Measurements from ENCODE around the gene RGS3.

Gene RGS3

DNA sequence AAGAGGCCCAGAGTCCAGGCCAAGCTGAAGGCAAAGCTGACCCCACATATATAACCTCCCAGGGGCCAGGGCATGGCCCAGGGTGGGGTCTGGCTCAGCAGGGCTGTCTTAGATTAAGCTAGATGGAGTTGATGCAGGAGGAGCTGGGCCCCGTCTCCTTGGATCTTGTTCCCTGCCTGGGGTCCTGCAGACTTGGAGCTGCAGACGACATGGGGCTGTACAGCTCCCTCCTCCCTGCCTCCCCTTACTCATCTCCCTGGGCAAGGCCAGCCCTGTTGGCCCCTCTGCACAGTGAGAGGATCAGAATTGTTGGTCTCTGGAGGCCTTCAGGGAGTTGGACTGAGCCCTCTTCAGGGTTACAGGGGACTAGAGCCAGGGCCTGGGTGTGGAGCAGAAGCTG lies 134.9 kb downstream of the RGS3 start:
- no peak for DNase-seq (ENCODE audit: low read depth in 2 of 3, low spot score in 2 of 3)

DNA sequence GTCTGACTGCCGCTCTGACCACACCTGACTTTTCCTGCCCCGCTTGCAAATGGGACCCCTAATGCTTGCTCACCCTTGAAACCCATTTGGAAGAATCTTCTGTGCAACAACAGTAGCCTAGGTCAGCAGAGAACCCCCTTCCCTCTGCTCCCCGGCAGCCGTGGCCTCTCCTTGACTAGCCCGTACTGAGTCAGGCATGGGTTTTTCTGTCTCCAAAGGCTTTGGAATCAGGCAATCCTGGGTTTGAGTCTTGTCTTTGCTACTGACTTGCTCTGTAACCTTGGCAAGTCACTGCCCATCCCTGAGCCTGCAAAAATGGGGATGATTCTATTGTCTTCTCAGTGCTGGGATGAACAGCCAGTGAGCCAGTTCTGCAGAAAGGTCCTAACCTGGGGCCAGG lies 135.4 kb downstream of the RGS3 start:
- DNase-seq (ENCODE audit: low read depth in 2 of 3, low spot score in 2 of 3), result no peak

DNA sequence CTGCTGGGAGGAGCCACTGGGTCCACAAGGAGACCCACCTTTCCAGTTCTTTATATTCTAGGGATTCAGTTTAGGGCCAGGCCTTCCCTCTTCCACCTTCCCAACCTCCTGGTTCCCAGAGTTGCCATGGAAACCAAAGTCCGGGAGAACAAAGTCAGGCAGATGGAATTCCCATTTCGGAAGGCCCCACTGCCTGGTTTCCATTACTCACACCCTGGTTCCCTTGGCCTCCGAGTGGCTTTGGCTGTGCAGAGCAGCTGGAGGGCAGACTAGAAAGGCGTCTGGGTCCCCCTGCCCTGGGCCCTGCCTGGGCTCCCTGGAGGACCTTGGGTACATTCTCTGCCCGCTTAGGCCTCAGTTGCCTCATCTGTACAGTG lies 136.1 kb downstream of the RGS3 start:
- no peak for DNase-seq (ENCODE audit: low read depth in 2 of 3, low spot score in 2 of 3)

DNA sequence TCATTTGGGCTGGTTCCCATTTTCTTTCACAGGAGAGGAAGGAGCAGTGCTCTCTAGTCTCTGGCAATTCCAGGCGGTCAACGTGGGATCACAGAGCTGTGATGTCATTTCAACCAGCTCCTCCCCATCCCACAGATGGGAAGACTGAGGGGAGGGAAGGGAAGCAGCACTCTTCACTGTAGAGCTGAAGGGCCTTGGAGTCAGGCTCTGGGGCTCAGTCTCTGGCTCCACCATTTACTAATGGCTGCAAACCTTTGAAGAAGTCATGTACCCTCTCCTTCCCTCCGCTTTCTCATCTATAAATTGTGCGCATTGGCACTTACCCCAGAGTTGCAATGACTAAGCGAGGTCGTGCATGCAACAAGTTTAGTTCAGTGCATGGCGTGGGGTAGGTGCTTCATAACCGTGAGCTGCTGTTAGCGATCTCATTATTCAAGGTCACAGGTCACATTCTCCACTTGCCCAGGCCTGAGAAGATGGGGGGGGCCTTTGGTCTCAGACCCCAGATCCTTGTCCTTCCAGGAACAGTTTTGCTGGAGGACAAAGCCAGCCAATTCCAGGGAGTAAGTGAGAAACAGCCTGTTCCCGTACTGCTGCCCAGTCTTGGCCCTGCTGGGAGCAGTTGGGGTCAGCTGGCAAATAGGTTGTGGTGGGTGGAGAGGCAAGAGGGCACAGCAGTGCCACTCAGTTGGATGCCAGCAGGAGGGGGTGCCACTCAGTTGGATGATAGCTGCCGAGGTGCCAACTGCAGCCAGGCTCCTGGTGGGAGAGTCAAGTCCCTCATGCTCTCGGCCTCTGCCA lies 136.7 kb downstream of the RGS3 start:
- DNase-seq (ENCODE audit: low read depth in 2 of 3, low spot score in 2 of 3), result no peak

DNA sequence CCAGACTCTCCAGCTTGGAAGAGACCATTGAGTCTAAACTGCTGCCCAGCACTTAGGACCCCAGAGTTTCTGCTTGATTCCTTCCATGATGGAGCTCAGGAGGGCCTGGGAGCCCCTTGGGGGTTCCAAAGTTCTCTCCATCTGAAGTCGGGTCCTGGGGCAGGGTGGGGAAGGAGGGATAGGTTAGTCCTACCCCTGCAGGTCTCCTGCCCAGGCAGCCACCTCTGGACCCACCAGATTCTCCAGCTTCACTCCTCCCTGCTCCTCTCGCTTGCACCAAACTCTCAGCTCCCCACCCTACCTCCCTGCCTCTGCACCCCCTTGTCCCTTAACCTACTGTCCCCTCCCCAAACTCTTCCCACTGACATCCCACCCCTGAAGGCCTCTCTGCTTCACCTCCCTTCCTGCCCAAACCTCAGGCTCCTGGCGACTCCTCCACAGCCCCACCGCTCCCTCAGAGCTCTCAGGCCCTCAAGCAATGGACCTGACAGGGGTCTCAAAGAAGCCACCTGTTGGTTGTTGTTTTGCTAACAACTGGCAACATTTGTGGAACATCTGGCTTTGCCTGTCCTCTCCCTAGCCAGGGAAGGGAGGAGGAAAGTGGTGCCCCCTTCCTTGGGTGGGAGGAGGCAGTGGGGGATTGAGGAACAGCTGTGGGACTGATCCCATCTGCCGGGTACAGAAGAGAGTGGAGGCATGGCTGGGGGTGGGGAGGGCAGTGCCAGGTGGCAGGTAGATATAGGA lies 137.5 kb downstream of the RGS3 start:
- DNase-seq (ENCODE audit: low read depth in 2 of 3, low spot score in 2 of 3), result no peak

DNA sequence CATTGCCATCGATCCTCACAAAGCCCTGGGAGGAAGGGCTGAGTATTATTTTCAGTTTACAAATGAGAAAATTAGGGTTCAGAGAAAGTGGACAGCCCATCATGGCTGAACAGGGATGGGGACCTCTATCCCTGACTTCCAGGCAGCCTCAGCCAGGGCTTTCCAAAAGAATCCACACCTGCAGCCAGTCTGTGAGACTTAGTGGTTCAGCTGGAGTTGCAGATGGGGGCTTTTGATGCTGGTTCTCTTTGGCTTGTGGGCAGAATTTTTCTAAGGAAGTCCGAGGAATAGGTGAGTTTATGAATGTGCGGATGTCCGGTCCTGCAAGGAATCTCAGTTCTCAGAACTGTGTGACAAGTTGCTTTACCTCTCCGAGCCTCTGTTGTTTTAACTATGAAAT lies 138.1 kb downstream of the RGS3 start:
- no peak for DNase-seq (ENCODE audit: low read depth in 2 of 3, low spot score in 2 of 3)

DNA sequence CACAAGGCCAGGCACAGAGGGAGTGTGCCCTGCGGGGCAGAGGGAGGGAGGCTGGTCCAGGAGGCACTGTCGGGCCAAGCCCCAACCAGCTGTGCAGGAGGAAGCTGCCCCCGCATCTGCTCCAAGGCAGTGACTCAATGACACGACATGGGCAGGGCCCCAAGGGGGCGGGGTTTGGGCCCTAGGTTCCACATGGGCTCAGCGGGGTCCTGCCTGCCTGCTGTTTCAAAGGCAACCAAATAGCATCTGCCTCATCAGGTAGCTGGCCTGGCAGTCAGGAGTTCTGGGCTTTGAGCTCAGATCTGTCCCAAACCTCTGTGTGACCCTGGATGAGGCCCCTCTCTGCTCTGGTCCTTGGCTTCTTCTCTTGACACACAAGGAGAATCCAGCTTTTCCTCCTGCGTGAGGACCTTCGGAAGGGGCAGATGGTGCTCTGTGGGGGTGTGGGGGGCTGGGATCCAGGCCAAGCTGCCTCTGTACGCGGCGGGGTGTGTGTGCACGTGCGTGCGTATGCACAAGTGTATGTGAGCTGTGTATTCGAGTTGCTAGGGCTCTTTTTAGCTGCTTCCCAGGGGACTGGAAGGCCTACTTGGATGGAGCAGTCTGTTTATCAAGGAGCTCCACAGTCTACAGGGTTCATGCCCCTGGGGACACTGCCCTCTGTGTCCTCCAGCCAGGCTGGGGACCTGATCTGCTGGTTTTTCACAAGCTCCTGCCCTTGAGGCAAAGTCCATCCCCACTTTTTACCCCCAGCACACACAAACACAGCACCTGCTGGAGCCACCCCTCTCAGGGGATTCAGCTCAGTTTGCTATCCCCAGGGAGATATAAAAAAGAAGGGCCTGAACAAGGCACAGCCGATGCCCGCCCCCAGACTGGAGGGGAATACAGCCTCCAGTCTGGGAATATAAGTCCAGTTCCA lies 138.9 kb downstream of the RGS3 start:
- no peak for DNase-seq (ENCODE audit: low read depth in 2 of 3, low spot score in 2 of 3)

DNA sequence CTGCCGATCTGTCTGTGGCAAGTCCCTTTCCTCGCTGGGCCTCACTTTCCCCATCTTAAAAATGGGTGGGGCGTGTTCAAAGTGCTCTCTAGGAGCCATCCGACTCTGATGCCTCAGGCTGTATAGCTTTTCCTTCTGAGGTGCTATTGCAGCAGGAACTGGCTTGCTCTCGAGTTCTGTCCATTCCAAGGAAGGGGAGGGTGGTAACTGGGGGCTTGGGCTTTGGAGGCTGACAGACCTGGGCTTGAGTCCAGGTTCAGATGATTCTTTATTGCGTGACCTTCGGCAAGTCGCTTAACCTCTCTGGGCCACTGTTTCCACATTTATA lies 139.5 kb downstream of the RGS3 start:
- DNase-seq (ENCODE audit: low read depth in 2 of 3, low spot score in 2 of 3), result no peak

DNA sequence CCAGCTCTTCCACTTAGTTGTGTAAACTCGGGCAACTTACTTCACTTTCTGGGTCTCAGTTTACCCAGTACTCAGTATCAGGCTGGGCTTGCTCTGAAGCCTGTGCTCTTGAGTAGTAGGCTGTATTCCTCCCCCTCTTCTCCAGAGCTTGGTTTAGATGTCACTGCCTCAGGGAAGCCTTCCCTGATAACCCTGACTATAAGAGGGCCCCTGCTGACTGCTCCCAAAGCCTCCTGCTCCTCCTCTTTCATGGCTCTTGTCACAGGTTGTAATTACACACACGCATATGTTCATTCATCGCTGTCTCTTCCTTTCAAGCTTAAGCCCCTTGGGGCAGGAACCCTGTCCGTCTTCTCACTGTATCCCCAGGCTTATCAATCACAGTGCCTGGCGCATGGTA lies 140.2 kb downstream of the RGS3 start:
- no peak for DNase-seq (ENCODE audit: low read depth in 2 of 3, low spot score in 2 of 3)

DNA sequence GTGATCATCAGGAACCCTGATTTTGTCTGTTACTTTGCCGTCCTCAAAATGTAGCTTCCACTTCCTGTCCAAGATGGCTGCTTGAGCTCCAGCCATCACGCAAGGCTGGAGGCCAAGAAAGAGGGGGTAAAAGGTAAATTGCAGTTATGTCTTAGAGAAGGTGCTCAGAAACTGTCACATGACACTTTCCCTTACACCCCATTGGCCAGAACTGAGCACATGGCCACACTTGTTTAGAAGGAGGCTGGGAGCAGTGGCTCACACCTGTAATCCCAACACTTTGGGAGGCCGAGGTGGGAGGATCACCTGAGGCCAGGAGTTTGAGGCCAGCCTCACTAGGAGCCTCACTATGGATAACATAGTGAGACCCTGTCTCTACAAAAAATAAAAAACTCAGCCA lies 140.9 kb downstream of the RGS3 start:
- no peak for DNase-seq (ENCODE audit: low read depth in 2 of 3, low spot score in 2 of 3)

DNA sequence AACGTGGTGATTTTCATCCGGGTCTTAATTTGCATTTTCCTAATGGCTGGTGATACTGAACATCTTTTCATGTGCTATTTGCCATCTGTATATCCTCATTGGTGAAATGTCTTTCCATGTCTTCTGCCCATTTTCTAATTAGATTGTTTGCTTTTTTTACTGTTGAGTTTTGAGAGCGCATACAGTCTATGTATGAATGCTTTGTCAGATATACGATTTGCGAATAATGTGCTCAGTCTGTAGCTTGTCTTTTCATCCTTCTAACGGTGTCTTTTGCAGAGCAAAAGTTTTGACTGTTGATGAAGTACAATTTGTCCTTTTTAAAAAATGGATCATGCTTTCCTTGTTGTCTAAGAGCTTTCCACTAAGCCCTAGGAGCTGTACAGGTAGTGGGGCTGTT lies 143.0 kb downstream of the RGS3 start:
- DNase-seq (ENCODE audit: low read depth in 2 of 3, low spot score in 2 of 3), result no peak

DNA sequence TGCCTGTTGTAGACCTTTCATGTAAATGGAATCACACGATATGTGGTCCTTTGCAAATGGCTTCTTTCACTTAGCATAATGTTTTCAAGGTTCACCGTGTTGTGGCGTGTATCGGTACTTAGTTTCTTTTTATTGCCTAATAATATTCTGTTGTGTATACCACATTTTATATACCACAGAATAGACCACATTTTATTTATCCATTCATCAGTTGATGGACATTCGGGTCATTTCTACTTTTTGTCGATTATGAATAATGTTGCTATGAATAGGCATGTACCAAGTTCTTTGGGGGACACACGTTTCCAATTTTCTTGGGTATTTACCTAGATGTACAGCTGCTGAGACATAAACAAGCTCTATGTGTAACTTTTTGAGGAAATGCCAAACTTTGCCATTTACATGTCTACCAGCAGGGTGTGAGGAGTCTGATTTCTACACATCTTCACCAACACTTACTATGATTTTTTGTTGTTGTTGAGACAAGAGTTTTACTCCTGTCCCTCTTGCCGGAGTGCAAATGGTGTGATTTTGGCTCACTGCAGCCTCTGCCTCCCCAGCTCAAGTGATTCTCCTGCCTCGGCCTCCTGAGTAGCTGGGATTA lies 144.7 kb downstream of the RGS3 start:
- DNase-seq (ENCODE audit: low read depth in 2 of 3, low spot score in 2 of 3), result no peak

DNA sequence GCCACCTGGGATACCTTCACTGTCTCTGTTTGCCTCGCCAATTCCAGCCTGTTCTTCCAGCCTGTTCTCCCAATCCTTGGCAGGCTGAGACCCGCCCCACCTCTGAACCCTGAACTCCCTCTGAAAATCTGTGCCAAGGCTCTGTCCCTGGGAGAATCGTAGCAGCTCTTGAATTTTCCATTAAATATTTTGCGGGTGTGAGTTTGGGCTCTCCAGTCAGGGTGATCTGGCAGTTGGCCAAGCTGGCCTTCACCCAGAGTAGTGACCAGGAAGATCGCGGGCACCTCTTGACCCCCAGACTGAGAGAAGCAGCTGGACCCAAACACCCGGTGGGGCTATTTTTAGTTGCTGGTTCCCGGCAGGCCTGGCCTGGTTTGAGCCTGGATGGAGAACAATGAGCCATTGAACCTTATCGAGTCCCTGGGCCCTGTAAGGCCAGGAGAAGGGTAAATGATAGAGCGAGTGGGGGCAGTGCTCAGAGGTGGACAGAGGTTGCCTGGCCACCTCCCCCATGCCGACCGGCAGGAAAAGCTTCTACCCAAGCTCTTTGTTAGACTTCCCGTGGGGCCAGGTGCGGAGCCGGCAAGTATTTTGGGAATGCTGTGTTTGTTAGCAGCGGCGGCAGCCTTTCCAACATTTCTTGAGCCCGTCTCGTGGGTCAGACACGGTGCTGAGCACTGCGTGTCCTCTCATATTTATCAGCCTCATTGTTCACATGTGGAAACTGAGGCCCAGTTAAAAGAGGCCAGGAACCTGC lies 146.2 kb downstream of the RGS3 start:
- no peak for DNase-seq (ENCODE audit: low read depth in 2 of 3, low spot score in 2 of 3)

DNA sequence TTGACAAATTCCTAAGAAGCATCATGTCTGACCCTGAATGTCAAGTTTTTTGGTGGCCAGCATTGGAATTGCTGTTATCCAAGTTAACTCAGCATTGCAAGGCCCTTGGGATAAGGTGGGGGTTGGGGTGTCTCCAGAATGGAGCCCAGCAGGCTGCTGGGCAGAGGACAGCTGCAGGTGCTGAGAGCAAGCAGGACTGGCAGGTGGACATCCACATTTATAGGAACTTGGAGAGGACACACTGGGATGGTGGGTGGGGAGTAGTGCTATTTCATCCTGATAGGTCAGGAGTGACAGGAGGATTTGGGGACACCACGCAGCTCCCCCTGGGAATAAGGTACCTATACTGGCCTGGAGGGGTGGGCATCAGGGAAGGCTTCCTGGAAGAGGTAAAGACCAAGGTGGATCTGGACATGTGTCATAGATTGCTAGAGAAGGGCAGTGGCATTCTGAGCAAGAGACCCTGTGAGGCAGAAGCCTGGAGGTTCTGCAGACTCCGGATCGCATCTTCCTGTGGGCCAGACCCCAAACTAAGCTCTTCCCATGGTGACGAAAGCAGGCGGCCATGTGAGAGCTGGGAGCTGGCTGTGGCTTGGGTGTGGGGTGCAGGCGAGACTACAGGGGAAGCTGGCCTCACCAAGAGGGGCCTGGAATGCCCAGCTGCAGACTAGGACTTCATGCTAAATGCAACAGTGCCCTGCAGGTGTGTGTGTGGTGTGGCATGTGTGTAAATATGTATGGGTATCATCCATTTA lies 148.1 kb downstream of the RGS3 start:
- no peak for DNase-seq (ENCODE audit: low read depth in 2 of 3, low spot score in 2 of 3)

DNA sequence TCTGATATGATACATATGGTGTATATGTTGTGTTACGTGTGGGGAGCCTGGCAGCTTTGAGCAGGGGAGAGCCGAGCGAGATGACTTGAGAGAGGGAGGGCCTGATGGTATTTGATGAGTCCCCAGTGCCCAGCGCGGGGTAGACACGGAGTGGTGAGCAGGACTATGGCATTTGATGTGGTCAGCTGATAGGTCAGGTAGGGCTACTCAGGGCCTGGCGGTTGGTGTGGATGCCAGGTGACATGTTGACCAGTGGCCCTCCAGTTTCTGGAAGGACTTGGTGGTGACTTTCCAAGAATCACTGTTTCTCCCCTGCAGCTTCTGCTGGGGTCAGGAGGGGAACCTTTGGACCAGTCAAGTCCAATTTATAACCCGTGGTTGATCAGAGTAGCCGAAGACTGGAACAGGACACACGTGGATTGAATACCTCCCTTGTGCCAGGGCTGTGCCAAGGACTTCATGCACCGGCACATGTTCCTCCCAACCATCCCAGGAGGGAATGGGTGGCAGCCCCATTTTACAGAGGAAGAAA lies 148.8 kb downstream of the RGS3 start:
- no peak for DNase-seq (ENCODE audit: low read depth in 2 of 3, low spot score in 2 of 3)

DNA sequence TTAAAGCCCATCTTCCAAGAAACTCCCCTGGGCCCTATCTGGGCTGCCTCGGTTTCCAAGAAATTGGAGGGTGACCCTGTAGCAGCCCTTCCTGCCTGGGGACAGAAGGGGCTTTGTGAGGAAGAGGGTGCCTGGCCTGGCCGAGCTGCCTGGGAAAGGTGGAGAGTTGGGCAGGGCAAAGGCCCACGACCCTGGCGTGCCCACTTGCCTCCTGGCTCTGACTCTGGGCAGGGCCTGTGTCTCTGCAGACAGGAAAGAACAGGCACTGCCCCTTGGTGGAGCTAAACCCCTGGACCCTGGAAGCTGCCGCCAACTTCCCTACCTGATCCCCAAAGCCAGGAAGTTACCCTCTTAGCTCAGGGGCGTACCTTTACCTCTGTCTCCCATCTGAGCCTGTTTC lies 149.3 kb downstream of the RGS3 start:
- no peak for DNase-seq (ENCODE audit: low read depth in 2 of 3, low spot score in 2 of 3)

DNA sequence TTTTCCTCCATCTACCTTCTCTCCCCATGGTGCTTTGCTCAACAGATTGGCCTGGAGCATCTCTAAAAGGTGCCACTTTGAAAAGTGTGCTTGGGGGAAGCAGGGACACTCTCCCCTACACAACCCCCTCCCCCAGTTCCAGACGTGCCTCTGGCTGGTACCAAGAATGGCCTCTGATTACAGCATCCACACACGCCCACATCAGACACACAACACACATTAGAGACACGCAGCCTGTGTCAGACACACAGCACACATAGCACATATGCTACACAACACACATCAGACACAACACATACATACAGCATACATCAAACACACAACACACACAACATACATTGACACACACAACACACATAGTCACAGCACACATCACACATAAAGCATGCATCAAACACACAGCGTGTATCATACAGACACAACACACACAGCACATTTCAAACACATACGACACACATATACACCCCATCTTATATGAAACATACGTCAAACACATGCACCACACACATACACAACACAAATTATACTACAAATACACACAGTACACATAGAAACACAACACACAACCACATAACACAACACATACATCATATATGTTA lies 150.4 kb downstream of the RGS3 start:
- DNase-seq (ENCODE audit: low read depth in 2 of 3, low spot score in 2 of 3), result no peak

DNA sequence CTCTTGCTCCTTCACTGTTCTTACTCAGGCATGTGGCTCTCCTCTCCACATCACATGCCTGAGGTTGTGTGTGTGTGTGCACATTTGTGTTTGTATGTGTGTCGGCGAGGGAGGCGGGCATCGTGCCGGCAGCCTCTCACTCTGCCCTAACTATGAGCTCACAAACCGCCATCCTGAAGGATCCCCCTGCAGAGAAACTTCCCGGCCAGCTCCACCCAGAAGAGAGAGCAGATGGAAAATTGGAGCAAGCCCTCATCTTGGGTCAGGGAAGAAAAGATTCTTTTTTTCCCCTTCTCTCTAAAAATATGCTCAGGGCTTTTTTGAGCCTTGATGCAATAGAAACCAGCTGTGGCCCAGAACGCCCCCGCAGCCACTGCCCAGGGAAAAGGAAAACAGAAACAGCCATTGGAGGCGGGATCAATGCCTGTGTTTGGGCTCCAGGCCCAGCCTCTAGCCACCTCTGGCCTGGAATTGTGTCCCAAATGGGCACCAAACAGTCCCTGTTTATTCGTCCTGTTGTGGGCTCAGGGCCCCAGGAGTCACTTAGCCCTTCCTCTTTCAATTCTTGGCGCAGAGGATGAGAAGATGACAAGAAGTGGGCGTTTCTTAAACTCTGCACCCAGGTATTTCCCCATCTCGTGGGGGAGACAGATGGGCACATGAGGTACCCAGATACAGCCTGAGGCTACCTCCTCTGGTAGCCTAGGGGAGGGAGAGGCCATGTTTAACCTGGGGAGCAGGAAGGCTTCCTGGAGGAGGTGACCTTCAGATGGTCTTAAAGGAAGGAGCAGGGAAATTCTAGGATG lies 151.5 kb downstream of the RGS3 start:
- DNase-seq (ENCODE audit: low read depth in 2 of 3, low spot score in 2 of 3), result no peak

DNA sequence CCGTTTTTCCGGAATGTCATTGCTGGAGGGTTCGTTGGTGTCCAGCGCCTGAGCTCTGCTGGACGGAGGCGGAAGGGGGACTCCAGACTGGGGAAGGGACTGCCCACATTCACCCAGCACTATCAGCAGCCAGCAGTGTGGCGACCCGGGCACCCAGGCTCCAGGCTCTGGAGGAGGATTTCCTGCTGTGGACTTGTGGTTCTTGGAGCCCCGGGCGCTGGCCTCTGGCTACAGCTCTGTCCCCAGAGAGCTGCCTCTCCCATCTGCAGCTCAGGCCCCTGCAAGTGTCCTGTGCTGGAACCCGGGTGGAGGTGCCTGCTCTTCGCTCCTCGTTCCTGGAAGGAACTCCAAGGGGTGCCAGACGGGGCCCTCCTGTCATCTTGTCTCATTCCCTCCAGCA lies 152.6 kb downstream of the RGS3 start:
- DNase-seq (ENCODE audit: low read depth in 2 of 3, low spot score in 2 of 3), result no peak
